SU-DHL-6 (cell line): ENCODE data around the gene DLGAP3.
"Not testable (repeated sequence)": the region's sequence is repeated elsewhere in the genome, so short reads cannot be mapped to it uniquely, and the experiment has no call there.

Source experiments
- CTCF ChIP-seq: fragments of 200-600 bp; sonication (generic); IDR thresholded peaks from one replicate; pipeline ENCODE4 v1.5.1; 2017; ENCODE audit warnings: antibody characterized with exemption, mild to moderate bottlenecking, low read length, moderate library complexity; ENCODE audit not compliant: insufficient read depth, poor library complexity, severe bottlenecking
- EZH2phosphoT487 ChIP-seq: fragments of 200-600 bp; sonication (generic), shearing (Covaris generic); conservative IDR thresholded peaks from 2 replicates; pipeline ENCODE4 v1.6.1; 2018; ENCODE audit warnings: mild to moderate bottlenecking, antibody characterized with exemption, low read length, moderate library complexity, mixed read lengths

- TF ChIP-seq CTCF, EZH2phosphoT487: not testable (repeated sequence)
These were observed 38.2 kb upstream of the DLGAP3 start for GRCh38 chr1:34967672-34968071.
